ENCODE data around the gene RARS2. TPM values are rescaled to one million over a fixed set of nuclear protein-coding genes. Genes with fewer than 3 reads are reported as not detected.

Gene RARS2
- total RNA-seq, 4 donors from 2014 or later = 26.4 to 48.5 (median 44.8) TPM

DNA sequence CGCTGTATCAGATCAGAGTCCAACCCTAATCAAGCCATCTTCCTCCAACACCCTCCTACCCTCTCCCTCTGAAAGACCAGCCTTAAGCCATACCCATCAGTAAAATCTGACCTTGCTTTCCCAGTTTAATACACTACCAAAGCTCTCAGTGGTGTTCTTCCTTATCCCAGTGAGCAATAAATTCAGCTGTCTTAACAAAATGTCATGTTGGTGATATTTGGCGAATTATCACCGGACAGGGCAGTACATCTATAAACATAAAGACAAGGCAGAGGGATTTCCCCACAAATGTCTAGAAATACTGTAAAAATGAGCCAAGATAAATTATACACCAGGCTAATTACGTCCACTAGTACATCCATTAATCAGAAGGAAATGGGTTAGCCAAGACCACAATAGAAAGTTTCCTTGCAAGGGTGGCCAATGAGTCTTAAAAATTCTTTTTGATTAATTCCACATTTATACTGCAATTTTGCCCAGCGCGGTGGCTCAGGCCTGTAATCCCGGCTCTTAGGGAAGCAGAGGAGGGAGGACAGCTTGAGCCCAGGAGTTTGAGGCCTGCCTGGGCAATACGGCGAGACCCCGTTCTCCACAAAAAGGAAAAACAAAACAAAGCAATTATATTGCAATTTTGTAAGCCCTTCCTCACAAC lies 905 bp downstream of the RARS2 start:
- Histone ChIP-seq H3K4me1 (peaks cover 0 to 44% (median 18%) of the 10 kb centered on the region in 4 donors), H3K9me3 (no peaks in the 10 kb centered on the region), H3K27ac (peak overlapping the region in 3 of 4 donors; percentile 84 to 87 (median 84)), H3K4me3 (peak overlapping the region; percentile 68 to 88 (median 79)), H3K27me3 (no peaks in the 10 kb centered on the region), H3K36me3 (no peaks in the 10 kb centered on the region)
- no peak for TF ChIP-seq POLR2A (IDR thresholded peaks at IDR 0.05)
- TF ChIP-seq, protein P1, sequence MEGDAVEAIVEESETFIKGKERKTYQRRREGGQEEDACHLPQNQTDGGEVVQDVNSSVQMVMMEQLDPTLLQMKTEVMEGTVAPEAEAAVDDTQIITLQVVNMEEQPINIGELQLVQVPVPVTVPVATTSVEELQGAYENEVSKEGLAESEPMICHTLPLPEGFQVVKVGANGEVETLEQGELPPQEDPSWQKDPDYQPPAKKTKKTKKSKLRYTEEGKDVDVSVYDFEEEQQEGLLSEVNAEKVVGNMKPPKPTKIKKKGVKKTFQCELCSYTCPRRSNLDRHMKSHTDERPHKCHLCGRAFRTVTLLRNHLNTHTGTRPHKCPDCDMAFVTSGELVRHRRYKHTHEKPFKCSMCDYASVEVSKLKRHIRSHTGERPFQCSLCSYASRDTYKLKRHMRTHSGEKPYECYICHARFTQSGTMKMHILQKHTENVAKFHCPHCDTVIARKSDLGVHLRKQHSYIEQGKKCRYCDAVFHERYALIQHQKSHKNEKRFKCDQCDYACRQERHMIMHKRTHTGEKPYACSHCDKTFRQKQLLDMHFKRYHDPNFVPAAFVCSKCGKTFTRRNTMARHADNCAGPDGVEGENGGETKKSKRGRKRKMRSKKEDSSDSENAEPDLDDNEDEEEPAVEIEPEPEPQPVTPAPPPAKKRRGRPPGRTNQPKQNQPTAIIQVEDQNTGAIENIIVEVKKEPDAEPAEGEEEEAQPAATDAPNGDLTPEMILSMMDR (IDR thresholded peaks at IDR 0.05) = no peak
- no peak for DNase-seq

DNA sequence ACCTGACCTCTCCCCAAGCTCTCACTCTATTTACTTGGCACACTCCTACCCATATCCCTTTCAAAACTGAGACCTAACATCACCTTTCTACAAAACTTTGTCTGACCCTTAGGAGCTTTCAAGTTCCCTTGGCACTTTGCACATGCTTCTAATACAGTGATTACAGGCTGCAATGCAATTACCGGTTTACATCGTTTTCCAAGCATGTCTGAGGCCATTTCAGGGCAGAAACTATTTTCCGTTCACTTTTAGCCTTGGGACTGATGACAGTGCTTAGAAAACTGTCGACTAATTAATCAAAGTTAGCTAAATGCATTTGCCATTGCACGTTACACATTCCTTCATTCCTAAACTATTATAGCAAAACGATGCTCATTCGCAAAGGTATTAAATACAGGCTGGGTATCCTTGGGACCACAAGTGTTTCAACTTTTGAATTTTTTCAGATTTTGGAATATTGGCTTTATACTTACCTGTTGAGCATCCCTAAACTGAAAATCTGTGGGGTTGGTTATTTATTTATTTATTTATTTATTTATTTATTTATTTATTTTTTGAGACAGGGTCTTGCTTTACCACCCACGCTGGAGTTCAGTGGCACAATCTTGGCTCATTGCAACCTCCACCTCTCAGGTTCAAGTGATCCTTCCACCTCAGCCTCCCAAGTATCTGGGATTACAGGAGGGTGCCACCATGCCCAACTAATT lies 3.3 kb downstream of the RARS2 start:
- peaks cover 0 to 16% (median 0%) of the 10 kb centered on the region in 3 donors for H3K36me3 ChIP-seq
- no peak overlapping the region for H3K4me3 ChIP-seq
- no peak for TF ChIP-seq POLR2A (IDR thresholded peaks at IDR 0.05)
- TF ChIP-seq, protein P1 (IDR thresholded peaks at IDR 0.05) = no peak
- H3K27me3 ChIP-seq = no peaks in the 10 kb centered on the region
- no peaks in the 10 kb centered on the region for H3K9me3 ChIP-seq
- H3K27ac ChIP-seq = no peak overlapping the region
- DNase-seq = no peak
- H3K4me1 ChIP-seq = peaks cover 0 to 54% (median 18%) of the 10 kb centered on the region in 4 donors

DNA sequence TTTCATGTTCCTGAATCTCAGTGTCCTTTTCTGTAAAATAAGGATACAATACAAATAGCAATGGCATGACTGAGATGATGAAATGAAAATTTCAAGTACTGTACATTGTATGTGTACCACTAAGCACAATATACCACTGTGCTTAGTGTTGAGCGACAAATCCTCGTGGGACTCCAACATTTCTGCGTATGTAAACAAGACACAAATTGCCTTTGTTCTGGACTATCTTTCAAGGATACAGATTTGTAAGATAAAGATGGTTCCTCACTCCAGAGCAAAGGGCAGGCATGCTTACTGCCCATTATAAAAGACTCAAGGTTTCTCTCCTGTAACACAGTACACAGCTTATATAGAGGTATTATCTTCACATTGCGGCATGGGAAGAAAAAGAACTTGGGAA lies 6.0 kb downstream of the RARS2 start:
- no peak overlapping the region for H3K4me3 ChIP-seq
- H3K4me1 ChIP-seq = peaks cover 0 to 42% (median 9%) of the 10 kb centered on the region in 4 donors
- TF ChIP-seq POLR2A (IDR thresholded peaks at IDR 0.05) = no peak
- TF ChIP-seq, protein P1 (IDR thresholded peaks at IDR 0.05) = no peak
- no peaks in the 10 kb centered on the region for H3K27me3 ChIP-seq
- peak overlapping the region in 2 of 4 donors; percentile 16 to 18 for H3K27ac ChIP-seq
- no peak for DNase-seq
- peaks cover 0 to 27% (median 0%) of the 10 kb centered on the region in 3 donors for H3K36me3 ChIP-seq
- H3K9me3 ChIP-seq = no peaks in the 10 kb centered on the region

DNA sequence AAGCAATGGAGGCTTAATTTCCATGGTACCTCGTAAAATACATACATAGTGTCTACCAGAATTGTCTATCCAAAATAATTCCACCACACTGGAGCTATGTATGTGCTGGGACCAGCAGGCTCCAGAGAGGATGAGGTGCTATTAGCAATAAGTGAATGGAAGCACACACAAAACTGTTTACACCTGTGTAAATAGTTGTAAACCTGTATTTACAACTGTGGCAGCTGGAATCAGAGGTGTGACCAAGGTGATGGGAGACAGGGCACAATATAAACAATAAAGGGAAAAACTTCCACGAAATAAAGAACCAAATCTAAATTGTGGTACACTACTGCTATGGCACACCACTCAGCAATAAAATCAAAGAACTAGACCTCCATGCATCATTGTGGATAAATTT lies 14.4 kb downstream of the RARS2 start:
- peaks cover 0 to 35% (median 5%) of the 10 kb centered on the region in 4 donors for H3K4me1 ChIP-seq
- H3K27ac ChIP-seq = peak overlapping the region in 1 of 4 donors; percentile 12
- no peaks in the 10 kb centered on the region for H3K27me3 ChIP-seq
- TF ChIP-seq POLR2A (IDR thresholded peaks at IDR 0.05) = no peak
- TF ChIP-seq, protein P1 (IDR thresholded peaks at IDR 0.05) = no peak
- no peak overlapping the region for H3K4me3 ChIP-seq
- no peaks in the 10 kb centered on the region for H3K36me3 ChIP-seq
- no peaks in the 10 kb centered on the region for H3K9me3 ChIP-seq
- no peak for DNase-seq

DNA sequence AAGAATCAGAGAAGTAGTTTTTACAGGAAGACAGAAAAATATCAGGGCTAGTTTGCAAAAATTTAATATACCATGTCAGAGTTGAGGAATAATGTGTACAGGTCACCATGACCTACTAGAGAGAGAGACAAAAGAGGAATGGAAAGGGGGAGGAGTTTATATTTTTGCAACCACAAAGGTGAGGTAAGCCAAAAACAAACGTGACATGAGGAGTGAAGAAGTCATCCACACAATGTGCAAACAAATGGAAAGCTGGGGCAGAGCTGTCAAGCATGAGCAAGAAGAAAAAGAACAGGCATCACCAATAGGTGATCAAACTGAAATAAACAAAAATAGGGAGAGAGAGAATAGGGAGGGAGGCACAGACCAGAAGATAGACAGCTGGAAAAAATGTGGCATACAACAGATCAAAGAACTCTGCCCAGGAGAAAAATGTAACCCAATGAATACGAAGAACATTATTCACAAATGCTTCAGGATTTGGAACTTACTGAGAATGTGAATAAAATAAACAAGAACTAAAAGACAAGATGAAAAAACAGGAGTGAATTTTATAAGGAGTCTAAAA lies 15.5 kb downstream of the RARS2 start:
- DNase-seq = no peak
- H3K27ac ChIP-seq = no peak overlapping the region
- H3K4me3 ChIP-seq = no peak overlapping the region

More for the DNA sequence above, 15.5 kb downstream of the RARS2 start:
- no peaks in the 10 kb centered on the region for H3K9me3 ChIP-seq
- H3K27me3 ChIP-seq = no peaks in the 10 kb centered on the region
- no peaks in the 10 kb centered on the region for H3K36me3 ChIP-seq
- TF ChIP-seq, protein P1 (IDR thresholded peaks at IDR 0.05) = no peak
- no peak for TF ChIP-seq POLR2A (IDR thresholded peaks at IDR 0.05)
- peaks cover 0 to 35% (median 5%) of the 10 kb centered on the region in 4 donors for H3K4me1 ChIP-seq
